K562 (cell line): Measurements from ENCODE around the gene FES. TPM values are rescaled to one million over a fixed set of nuclear protein-coding genes. Genes with fewer than 3 reads are reported as not detected.

Experiments
- CTBP1 ChIP-seq: fragments of 450-650 bp; IDR thresholded peaks from 2 replicates; pipeline ENCODE4 v1.6.1; 2016; ENCODE audit warnings: borderline replicate concordance
- FOXA1 ChIP-seq: fragments of 450-650 bp; IDR thresholded peaks from 2 replicates; pipeline ENCODE4 v1.6.1; 2016; ENCODE audit warnings: mild to moderate bottlenecking, borderline replicate concordance
- PHF21A ChIP-seq: fragments of 450-650 bp; IDR thresholded peaks from 2 replicates; pipeline ENCODE4 v1.6.1; 2017; ENCODE audit warnings: low read depth, borderline replicate concordance
- SAFB2 ChIP-seq: fragments of 200-400 bp; formaldehyde crosslinking; IDR thresholded peaks from 2 replicates; pipeline ENCODE4 v1.6.1; 2018; ENCODE audit warnings: borderline replicate concordance, low read length, low read depth, moderate library complexity; ENCODE audit not compliant: severe bottlenecking
- SFPQ ChIP-seq: fragments of 200-400 bp; formaldehyde crosslinking; IDR thresholded peaks from 2 replicates; pipeline ENCODE4 v1.6.1; 2017; ENCODE audit warnings: mild to moderate bottlenecking, low read depth, low read length, moderate library complexity
- polyA plus RNA-seq, 8 experiments: library from polyadenylated mRNA; depleted of rRNA in 4 of 8; stranded (reverse) in 5 of 8; unstranded in 3 of 8; fragments of >200 nt; fragmentation: Nextera tagmentation in 2 of 8; fragmentation: Illumina TruSeq in 1 of 8; extraction: Ambion mirVana in 2 of 8; extraction: Trizol in 1 of 8; gene quantifications; 2 replicates each; pipeline versions ENCODE4 v1.2.1 to v1.2.3, GENCODE V29; 2011 to 2014; ENCODE audit warnings: inconsistent platforms in 1 of 8, missing spikeins in 1 of 8
- total RNA-seq, 7 experiments: library from RNA; depleted of rRNA in 6 of 7; stranded (reverse); fragments of >200 nt in 6 of 7; fragmentation: Illumina TruSeq in 2 of 7; extraction: Trizol in 2 of 7; gene quantifications; 2 replicates each; pipeline versions ENCODE4 v1.2.1 to v1.2.3, GENCODE V29; 2011 to 2021; ENCODE audit warnings: low replicate concordance in 1 of 7
- TF ChIP-seq, protein P1 (sequence below): sonication (generic); formaldehyde crosslinking; IDR thresholded peaks from 2 replicates; pipeline ENCODE4 v1.4.0; 2020; ENCODE audit warnings: mild to moderate bottlenecking, missing genetic modification reagents

The FES gene
- total and polyA plus RNA-seq, 9 of the 15 experiments (the other 6 are each of a cell fraction or from before 2014, with no cell fraction given), result 0.38 to 2.6 (median 0.82) TPM

DNA sequence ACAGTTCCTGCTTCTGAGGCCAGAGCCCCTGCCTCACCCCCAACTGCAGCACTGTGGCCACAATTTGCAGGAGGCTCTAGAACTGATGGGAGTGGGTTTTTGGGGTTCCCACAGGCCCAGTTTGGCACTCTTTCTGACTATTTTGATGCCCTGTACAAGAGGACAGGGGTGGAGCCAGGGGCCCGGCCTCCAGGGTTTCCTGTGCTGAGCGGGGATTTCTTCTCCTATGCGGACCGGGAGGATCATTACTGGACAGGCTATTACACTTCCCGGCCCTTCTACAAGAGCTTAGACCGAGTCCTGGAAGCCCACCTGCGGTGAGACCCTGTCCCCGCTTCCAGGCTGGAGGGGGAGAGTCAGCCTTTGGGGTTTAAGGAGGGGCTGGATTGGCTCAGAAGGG is 25.7 kb downstream of the FES start (continued):
- TF ChIP-seq, protein P1, sequence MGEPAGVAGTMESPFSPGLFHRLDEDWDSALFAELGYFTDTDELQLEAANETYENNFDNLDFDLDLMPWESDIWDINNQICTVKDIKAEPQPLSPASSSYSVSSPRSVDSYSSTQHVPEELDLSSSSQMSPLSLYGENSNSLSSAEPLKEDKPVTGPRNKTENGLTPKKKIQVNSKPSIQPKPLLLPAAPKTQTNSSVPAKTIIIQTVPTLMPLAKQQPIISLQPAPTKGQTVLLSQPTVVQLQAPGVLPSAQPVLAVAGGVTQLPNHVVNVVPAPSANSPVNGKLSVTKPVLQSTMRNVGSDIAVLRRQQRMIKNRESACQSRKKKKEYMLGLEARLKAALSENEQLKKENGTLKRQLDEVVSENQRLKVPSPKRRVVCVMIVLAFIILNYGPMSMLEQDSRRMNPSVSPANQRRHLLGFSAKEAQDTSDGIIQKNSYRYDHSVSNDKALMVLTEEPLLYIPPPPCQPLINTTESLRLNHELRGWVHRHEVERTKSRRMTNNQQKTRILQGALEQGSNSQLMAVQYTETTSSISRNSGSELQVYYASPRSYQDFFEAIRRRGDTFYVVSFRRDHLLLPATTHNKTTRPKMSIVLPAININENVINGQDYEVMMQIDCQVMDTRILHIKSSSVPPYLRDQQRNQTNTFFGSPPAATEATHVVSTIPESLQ, result no peak
- no peak for TF ChIP-seq CTBP1
- no peak for TF ChIP-seq SFPQ
- no peak for TF ChIP-seq SAFB2
- no peak for TF ChIP-seq FOXA1
- TF ChIP-seq PHF21A, result no peak
